DOHH2 (cell line): ENCODE measurements around the gene GPR107.

Experiments used
- CTCF ChIP-seq: fragments of 200-600 bp; sonication (generic); IDR thresholded peaks from one replicate; pipeline ENCODE4 v1.5.1; 2014; ENCODE audit warnings: antibody characterized with exemption, mild to moderate bottlenecking, low read depth, low read length; ENCODE audit not compliant: poor library complexity, severe bottlenecking
- EZH2phosphoT487 ChIP-seq: fragments of 200-600 bp; sonication (generic); IDR thresholded peaks from 2 replicates; pipeline ENCODE4 v1.6.1; 2017; ENCODE audit warnings: borderline replicate concordance, mild to moderate bottlenecking, antibody characterized with exemption, low read length, moderate library complexity, mixed read lengths

DNA sequence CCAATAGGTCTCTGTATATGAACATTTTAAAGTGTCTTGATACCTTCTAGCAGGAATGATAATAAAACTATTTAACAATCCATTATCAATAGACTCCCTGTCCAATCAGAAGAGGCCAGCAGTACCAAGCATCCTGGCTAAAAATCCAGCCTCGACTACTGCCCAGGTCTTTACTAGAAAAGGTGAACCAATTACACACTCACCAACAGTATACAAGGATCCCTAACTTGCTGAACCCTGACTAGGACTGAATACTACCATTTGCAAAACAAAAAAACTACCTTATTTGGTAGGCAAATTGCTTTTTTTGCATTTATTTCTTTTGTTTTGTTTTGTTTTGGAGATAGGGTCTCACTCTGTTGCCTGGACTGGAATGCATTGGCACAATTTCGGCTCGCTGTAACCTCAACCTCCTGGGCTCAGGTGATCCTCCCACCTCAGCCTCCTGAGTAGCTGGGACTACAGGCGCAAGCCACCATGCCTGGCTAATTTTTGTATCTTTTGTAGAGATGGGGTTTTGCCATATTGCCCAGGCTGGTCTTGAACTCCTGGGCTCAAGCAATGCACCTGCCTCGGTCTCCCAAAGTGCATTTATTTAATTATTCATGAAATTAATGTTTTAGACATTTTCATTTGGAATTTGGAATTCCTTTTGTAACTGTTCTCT, 38.2 kb upstream of the GPR107 start:
- TF ChIP-seq EZH2phosphoT487: no peak
- no peak for TF ChIP-seq CTCF
